Measurements from ENCODE around the gene ALCAM.

The ALCAM gene

GRCh38 chr3:105571005-105571404 is 204.3 kb downstream of the ALCAM start:
- DNase-seq (ENCODE audit: low spot score) = no peak
- no peak for TF ChIP-seq CTCF (IDR thresholded peaks at IDR 0.05)
- H3K4me3 ChIP-seq = no peak overlapping the region
- no peak overlapping the region for H3K27ac ChIP-seq

GRCh38 chr3:105572501-105572900 is 205.8 kb downstream of the ALCAM start:
- no peak for TF ChIP-seq CTCF (IDR thresholded peaks at IDR 0.05)
- DNase-seq (ENCODE audit: low spot score) = no peak
- no peak overlapping the region for H3K4me3 ChIP-seq
- no peak overlapping the region for H3K27ac ChIP-seq

GRCh38 chr3:105579439-105579838 is 212.7 kb downstream of the ALCAM start:
- TF ChIP-seq CTCF (IDR thresholded peaks at IDR 0.05) = no peak
- Histone ChIP-seq H3K4me3 (no peak overlapping the region), H3K27ac (no peak overlapping the region)
- no peak for DNase-seq (ENCODE audit: low spot score)

- no peak for DNase-seq (ENCODE audit: low spot score)
- TF ChIP-seq CTCF (IDR thresholded peaks at IDR 0.05) = no peak
- no peak overlapping the region for H3K27ac ChIP-seq
Observed at GRCh38 chr3:105580296-105580965, 213.7 kb downstream of the ALCAM start.

GRCh38 chr3:105582015-105582414 is 215.3 kb downstream of the ALCAM start:
- H3K4me3 ChIP-seq = no peak overlapping the region
- no peak for TF ChIP-seq CTCF (IDR thresholded peaks at IDR 0.05)
- DNase-seq (ENCODE audit: low spot score) = no peak
- H3K27ac ChIP-seq = no peak overlapping the region

More at GRCh38 chr3:105580296-105580965, 213.7 kb downstream of the ALCAM start:
- H3K4me3 ChIP-seq = no peak overlapping the region

GRCh38 chr3:105584003-105584790 is 217.5 kb downstream of the ALCAM start:
- Histone ChIP-seq H3K27ac (no peak overlapping the region), H3K4me3 (no peak overlapping the region)
- no peak for TF ChIP-seq CTCF (IDR thresholded peaks at IDR 0.05)
- no peak for DNase-seq (ENCODE audit: low spot score)

GRCh38 chr3:105593315-105593714 is 226.6 kb downstream of the ALCAM start:
- DNase-seq (ENCODE audit: low spot score) = no peak

More at GRCh38 chr3:105593315-105593714, 226.6 kb downstream of the ALCAM start:
- Histone ChIP-seq H3K4me3 (no peak overlapping the region), H3K27ac (no peak overlapping the region)
- no peak for TF ChIP-seq CTCF (IDR thresholded peaks at IDR 0.05)

Data from coronary artery (tissue), 2 donors.